Measurements from ENCODE around the gene SLC25A21. TPM values are rescaled to one million over a fixed set of nuclear protein-coding genes. Genes with fewer than 3 reads are reported as not detected.
A peak's percentile ranks its signal among the peaks of the same experiment; 100 is the strongest.
"Not testable (repeated sequence)": the region's sequence is repeated elsewhere in the genome, so short reads cannot be mapped to it uniquely, and the experiment has no call there.

SLC25A21 gene
- total RNA-seq, 1 donor from 2014 or later: not detected

GRCh38 chr14:36834293-36834692, 338.1 kb downstream of the SLC25A21 start:
- Mint-ChIP-seq H3K36me3 (ENCODE audit: low read depth) (no peaks in the 10 kb centered on the region), H3K27me3 (no peaks in the 10 kb centered on the region), H3K9me3 (no peaks in the 10 kb centered on the region), H3K27ac (no peak overlapping the region), H3K4me1 (no peaks in the 10 kb centered on the region), H3K4me3 (no peak overlapping the region)
- DNase-seq: no peak
- intact Hi-C loops (cut with micrococcal nuclease): no loop called here

GRCh38 chr14:36829547-36829946, 342.9 kb downstream of the SLC25A21 start:
- no peaks in the 10 kb centered on the region for H3K27me3 Mint-ChIP-seq
- H3K4me1 Mint-ChIP-seq: no peaks in the 10 kb centered on the region
- intact Hi-C loops (cut with micrococcal nuclease): no loop called here
- H3K9me3 Mint-ChIP-seq: no peaks in the 10 kb centered on the region
- H3K4me3 Mint-ChIP-seq: no peak overlapping the region
- no peak for DNase-seq
- H3K36me3 Mint-ChIP-seq (ENCODE audit: low read depth): no peaks in the 10 kb centered on the region
- no peak overlapping the region for H3K27ac Mint-ChIP-seq

- Mint-ChIP-seq H3K27ac (no peak overlapping the region), H3K27me3 (no peaks in the 10 kb centered on the region), H3K4me1 (no peaks in the 10 kb centered on the region), H3K9me3 (no peaks in the 10 kb centered on the region), H3K4me3 (no peak overlapping the region), H3K36me3 (ENCODE audit: low read depth) (no peaks in the 10 kb centered on the region)
- intact Hi-C loops (cut with micrococcal nuclease): no loop called here
- no peak for DNase-seq
Measured at GRCh38 chr14:36827861-36828260, 344.5 kb downstream of the SLC25A21 start.

DNA sequence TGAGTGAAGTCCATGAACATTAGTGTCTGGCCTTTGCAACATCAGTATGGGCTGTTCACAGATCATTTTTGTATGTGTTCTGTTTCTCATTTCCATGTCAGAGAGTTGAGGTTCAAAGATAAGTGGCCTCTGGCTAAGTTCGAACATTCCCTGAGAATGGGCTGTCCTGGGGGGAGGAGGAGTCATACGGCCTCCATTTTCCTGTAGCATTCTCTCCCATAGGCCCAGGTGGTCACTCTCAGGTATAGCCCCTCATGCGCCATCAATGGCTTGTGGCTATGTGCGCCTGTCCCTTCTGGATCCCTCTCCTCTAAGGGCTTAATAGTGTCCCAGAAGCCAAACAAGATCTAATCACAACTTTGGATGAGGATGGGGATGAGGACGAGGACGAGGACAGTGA, 345.8 kb downstream of the SLC25A21 start:
- no peaks in the 10 kb centered on the region for H3K27me3 Mint-ChIP-seq

DNA sequence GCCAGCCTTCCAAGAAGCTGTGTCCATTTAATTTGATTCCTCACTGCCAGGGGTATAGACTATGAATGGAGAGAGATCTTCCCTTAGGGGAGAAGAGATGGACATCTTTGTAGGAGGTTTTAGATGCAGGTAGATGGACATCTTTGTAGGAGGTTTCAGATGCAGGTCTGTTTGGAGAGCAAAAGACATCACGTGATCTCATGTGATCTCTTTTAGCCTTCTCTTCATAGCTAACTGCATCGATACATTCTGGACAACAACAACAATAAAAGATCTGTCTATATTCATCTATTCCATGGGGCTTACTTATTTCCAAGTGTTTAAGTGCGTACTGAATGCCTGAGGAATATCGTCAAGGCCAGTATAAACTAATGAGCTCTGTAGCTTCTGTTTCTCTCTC, 347.6 kb downstream of the SLC25A21 start:
- DNase-seq: no peak
- no peaks in the 10 kb centered on the region for H3K36me3 Mint-ChIP-seq (ENCODE audit: low read depth)
- H3K4me3 Mint-ChIP-seq: no peak overlapping the region
- H3K27me3 Mint-ChIP-seq: no peaks in the 10 kb centered on the region
- H3K27ac Mint-ChIP-seq: no peak overlapping the region
- H3K4me1 Mint-ChIP-seq: no peaks in the 10 kb centered on the region
- intact Hi-C loops (cut with micrococcal nuclease): no loop called here
- H3K9me3 Mint-ChIP-seq: no peaks in the 10 kb centered on the region

More for the DNA sequence above, 345.8 kb downstream of the SLC25A21 start:
- Mint-ChIP-seq H3K9me3 (no peaks in the 10 kb centered on the region), H3K4me1 (no peaks in the 10 kb centered on the region), H3K27ac (no peak overlapping the region), H3K36me3 (ENCODE audit: low read depth) (no peaks in the 10 kb centered on the region), H3K4me3 (no peak overlapping the region)
- DNase-seq: no peak
- intact Hi-C loops (cut with micrococcal nuclease): no loop called here

DNA sequence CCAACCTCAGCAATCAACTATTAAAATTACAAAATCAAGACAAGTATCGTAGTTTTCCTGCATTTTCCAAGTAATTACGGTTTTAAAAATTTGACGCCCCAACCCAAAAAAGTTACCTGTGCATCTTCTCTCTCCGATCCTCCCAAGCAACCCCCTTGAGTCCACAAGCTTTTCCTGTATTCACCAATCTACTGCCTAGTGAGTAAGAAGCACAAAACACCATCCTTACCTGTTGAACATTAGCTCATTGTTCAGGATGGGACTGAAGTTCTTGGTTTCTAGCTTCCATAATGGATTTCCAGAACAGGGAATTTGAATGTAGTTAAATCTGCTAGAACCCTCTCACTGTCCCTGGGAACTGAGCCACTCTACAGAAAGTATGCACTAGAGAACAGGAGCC, 348.8 kb downstream of the SLC25A21 start:
- no peak for DNase-seq
- no peaks in the 10 kb centered on the region for H3K36me3 Mint-ChIP-seq (ENCODE audit: low read depth)
- H3K9me3 Mint-ChIP-seq: no peaks in the 10 kb centered on the region
- no peaks in the 10 kb centered on the region for H3K4me1 Mint-ChIP-seq
- no peaks in the 10 kb centered on the region for H3K27me3 Mint-ChIP-seq
- intact Hi-C loops (cut with micrococcal nuclease): no loop called here
- no peak overlapping the region for H3K4me3 Mint-ChIP-seq
- no peak overlapping the region for H3K27ac Mint-ChIP-seq

DNA sequence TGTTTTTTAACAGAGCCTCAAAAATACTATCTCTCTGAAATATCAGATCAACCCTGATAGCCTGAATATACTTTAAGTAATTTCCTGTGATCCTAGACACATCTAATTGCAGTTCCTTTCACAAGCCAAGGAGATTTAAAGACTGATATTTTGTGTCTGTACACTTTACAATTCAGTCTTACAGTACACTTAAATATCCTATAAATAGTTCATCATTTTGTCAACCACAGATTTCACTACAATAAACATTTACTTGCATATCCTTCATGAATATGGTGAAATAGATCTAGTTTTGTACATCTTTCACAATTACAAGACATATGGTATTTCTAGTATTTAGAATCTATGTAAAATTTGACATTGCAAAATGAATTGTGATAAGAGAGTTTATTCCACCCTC, 349.7 kb downstream of the SLC25A21 start:
- no peaks in the 10 kb centered on the region for H3K4me1 Mint-ChIP-seq
- no peak overlapping the region for H3K27ac Mint-ChIP-seq
- H3K36me3 Mint-ChIP-seq (ENCODE audit: low read depth): no peaks in the 10 kb centered on the region
- DNase-seq: no peak
- H3K9me3 Mint-ChIP-seq: no peaks in the 10 kb centered on the region
- no peaks in the 10 kb centered on the region for H3K27me3 Mint-ChIP-seq
- no peak overlapping the region for H3K4me3 Mint-ChIP-seq
- intact Hi-C loops (cut with micrococcal nuclease): no loop called here

GRCh38 chr14:36820901-36821300, 351.5 kb downstream of the SLC25A21 start:
- Mint-ChIP-seq H3K4me3 (no peak overlapping the region), H3K9me3 (no peaks in the 10 kb centered on the region), H3K27me3 (no peaks in the 10 kb centered on the region), H3K36me3 (ENCODE audit: low read depth) (no peaks in the 10 kb centered on the region), H3K4me1 (no peaks in the 10 kb centered on the region), H3K27ac (no peak overlapping the region)
- no peak for DNase-seq
- intact Hi-C loops (cut with micrococcal nuclease): no loop called here

DNA sequence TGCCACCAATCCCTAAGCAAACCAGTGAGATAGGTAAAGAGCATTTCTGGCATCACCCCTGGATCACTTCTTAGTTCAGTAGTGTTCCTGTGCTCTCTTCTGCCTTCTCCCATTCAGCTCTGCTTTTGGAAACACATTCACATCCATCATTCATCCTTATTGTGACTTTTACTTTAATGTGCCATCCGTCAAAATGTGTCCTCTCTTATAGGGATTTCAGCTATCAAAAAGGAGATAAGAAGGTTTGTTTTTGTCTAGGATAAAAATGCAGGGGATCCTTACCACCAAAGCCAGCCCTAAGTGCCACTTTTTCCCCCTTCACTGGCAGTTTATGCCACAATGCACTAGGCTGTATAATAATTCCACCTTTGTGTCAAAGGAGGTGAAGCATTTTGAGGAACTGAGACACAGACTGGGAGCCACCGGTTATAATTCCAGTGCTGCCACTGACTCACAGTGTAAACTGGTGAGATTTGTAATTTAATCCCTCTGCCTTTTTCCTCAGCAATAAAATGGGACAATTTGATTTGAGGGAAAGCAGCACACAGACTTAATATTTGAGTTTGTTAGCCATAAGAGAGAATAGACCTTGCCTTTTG, 352.2 kb downstream of the SLC25A21 start:
- Mint-ChIP-seq H3K27ac (no peak overlapping the region), H3K9me3 (no peaks in the 10 kb centered on the region), H3K4me1 (no peaks in the 10 kb centered on the region), H3K4me3 (no peak overlapping the region), H3K36me3 (ENCODE audit: low read depth) (no peaks in the 10 kb centered on the region), H3K27me3 (no peaks in the 10 kb centered on the region)
- intact Hi-C loops (cut with micrococcal nuclease): no loop called here
- DNase-seq: no peak

DNA sequence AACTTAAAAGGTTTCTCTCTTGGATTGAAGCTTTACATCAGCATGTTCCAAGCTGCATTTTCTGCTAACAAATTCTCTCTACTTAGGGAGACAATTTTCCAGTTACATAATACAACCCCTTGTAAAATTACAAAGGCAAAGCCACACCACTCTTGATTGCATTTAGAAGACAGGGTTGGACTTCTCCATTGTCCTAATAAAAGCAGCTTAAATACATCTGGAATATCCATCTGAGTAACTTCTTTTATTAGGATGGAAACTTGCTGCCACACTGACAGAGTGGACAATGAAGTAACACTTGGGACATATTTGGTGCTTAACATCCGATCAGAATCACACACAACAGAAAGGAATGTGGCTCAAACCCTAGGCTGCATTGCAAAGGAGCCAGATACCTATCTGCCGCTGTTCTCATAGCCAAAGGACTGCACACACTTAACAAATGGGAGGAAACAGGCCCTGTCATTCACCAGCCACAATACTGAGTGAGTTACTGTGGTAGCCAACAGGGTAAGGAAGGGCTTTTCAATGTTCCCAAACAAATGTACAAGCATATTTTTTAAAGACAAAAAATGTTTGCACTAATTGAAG, 353.5 kb downstream of the SLC25A21 start:
- no peaks in the 10 kb centered on the region for H3K4me1 Mint-ChIP-seq
- no peak overlapping the region for H3K27ac Mint-ChIP-seq
- DNase-seq: no peak
- no peak overlapping the region for H3K4me3 Mint-ChIP-seq
- no peaks in the 10 kb centered on the region for H3K27me3 Mint-ChIP-seq
- intact Hi-C loops (cut with micrococcal nuclease): no loop called here
- H3K36me3 Mint-ChIP-seq (ENCODE audit: low read depth): no peaks in the 10 kb centered on the region
- peaks cover 3% of the 10 kb centered on the region for H3K9me3 Mint-ChIP-seq

GRCh38 chr14:36818246-36818645, 354.2 kb downstream of the SLC25A21 start:
- no peaks in the 10 kb centered on the region for H3K4me1 Mint-ChIP-seq
- H3K4me3 Mint-ChIP-seq: no peak overlapping the region
- intact Hi-C loops (cut with micrococcal nuclease): no loop called here
- peaks cover 3% of the 10 kb centered on the region for H3K9me3 Mint-ChIP-seq
- no peak for DNase-seq
- H3K27ac Mint-ChIP-seq: no peak overlapping the region
- H3K36me3 Mint-ChIP-seq (ENCODE audit: low read depth): no peaks in the 10 kb centered on the region
- no peaks in the 10 kb centered on the region for H3K27me3 Mint-ChIP-seq

- no peaks in the 10 kb centered on the region for H3K4me1 Mint-ChIP-seq
- intact Hi-C loops (cut with micrococcal nuclease): no loop called here
- H3K27ac Mint-ChIP-seq: no peak overlapping the region
- H3K27me3 Mint-ChIP-seq: no peaks in the 10 kb centered on the region
- H3K9me3 Mint-ChIP-seq: peaks cover 3% of the 10 kb centered on the region
- H3K4me3 Mint-ChIP-seq: no peak overlapping the region
- DNase-seq: no peak
- no peaks in the 10 kb centered on the region for H3K36me3 Mint-ChIP-seq (ENCODE audit: low read depth)
Measured at GRCh38 chr14:36817071-36817930, 355.1 kb downstream of the SLC25A21 start.

- H3K9me3 Mint-ChIP-seq: peaks cover 3% of the 10 kb centered on the region
- H3K4me1 Mint-ChIP-seq: no peaks in the 10 kb centered on the region
- DNase-seq: no peak
- H3K36me3 Mint-ChIP-seq (ENCODE audit: low read depth): no peaks in the 10 kb centered on the region
- intact Hi-C loops (cut with micrococcal nuclease): no loop called here
- H3K27me3 Mint-ChIP-seq: no peaks in the 10 kb centered on the region
- H3K27ac Mint-ChIP-seq: no peak overlapping the region
- no peak overlapping the region for H3K4me3 Mint-ChIP-seq
Measured at GRCh38 chr14:36816481-36816880, 355.9 kb downstream of the SLC25A21 start.

GRCh38 chr14:36814783-36815182, 357.6 kb downstream of the SLC25A21 start:
- H3K4me1 Mint-ChIP-seq; H3K36me3 Mint-ChIP-seq (ENCODE audit: low read depth); DNase-seq; H3K4me3 Mint-ChIP-seq; H3K9me3 Mint-ChIP-seq; H3K27me3 Mint-ChIP-seq; intact Hi-C loops (cut with micrococcal nuclease): not testable (repeated sequence)
- peak overlapping the region; percentile 4 for H3K27ac Mint-ChIP-seq
